H9 (cell line): ENCODE measurements around the gene HK3. TPM values are rescaled to one million over a fixed set of nuclear protein-coding genes. Genes with fewer than 3 reads are reported as not detected.

Experiments used
- DNase-seq: peaks from one replicate; pipeline ENCODE4 v3.0.0-alpha.2; 2017
- H2AFZ ChIP-seq: one replicate; pipeline ENCODE4 v1.6.1; 2013; ENCODE audit warnings: mild to moderate bottlenecking, low read length, control low read depth, moderate library complexity
- H2AK5ac ChIP-seq: 2 replicates; pipeline ENCODE4 v1.6.1; 2013; ENCODE audit warnings: low read length, control low read depth, mixed read lengths; ENCODE audit not compliant: insufficient read length
- H2BK120ac ChIP-seq: one replicate; pipeline ENCODE4 v1.6.1; 2013; ENCODE audit warnings: low read depth, mild to moderate bottlenecking, low read length, control low read depth, inconsistent platforms; ENCODE audit not compliant: poor library complexity, severe bottlenecking
- H2BK12ac ChIP-seq: 2 replicates; pipeline ENCODE4 v1.6.1; 2013; ENCODE audit warnings: low read length, control low read depth, mixed read lengths, low read depth; ENCODE audit not compliant: insufficient read length
- H2BK15ac ChIP-seq: 2 replicates; pipeline ENCODE4 v1.6.1; 2013; ENCODE audit warnings: low read depth, low read length, control low read depth
- H2BK20ac ChIP-seq: one replicate; pipeline ENCODE4 v1.6.1; 2013; ENCODE audit warnings: low read depth, mild to moderate bottlenecking, low read length, control low read depth, inconsistent platforms; ENCODE audit not compliant: poor library complexity, severe bottlenecking
- H2BK5ac ChIP-seq: 2 replicates; pipeline ENCODE4 v1.6.1; 2013; ENCODE audit warnings: low read length, control low read depth, mixed read lengths; ENCODE audit not compliant: insufficient read length
- H3K14ac ChIP-seq: 2 replicates; pipeline ENCODE4 v1.6.1; 2013; ENCODE audit warnings: low read length, control low read depth; ENCODE audit not compliant: insufficient read depth
- H3K18ac ChIP-seq: 2 replicates; pipeline ENCODE4 v1.6.1; 2013; ENCODE audit warnings: low read depth, mild to moderate bottlenecking, mixed read lengths, low read length, control low read depth; ENCODE audit not compliant: insufficient read length
- H3K23ac ChIP-seq: 2 replicates; pipeline ENCODE4 v1.6.1; 2013; ENCODE audit warnings: low read length, control low read depth, mixed read lengths, low read depth; ENCODE audit not compliant: insufficient read length
- H3K23me2 ChIP-seq: 2 replicates; pipeline ENCODE4 v1.6.1; 2013; ENCODE audit warnings: low read depth, mild to moderate bottlenecking, mixed read lengths, low read length, control low read depth; ENCODE audit not compliant: insufficient read length, poor library complexity, severe bottlenecking
- H3K27ac ChIP-seq: 2 replicates; pipeline ENCODE4 v1.5.1; 2013; ENCODE audit warnings: low read length, control low read depth, mixed read lengths, low read depth; ENCODE audit not compliant: insufficient read length
- H3K27me3 ChIP-seq: 2 replicates; pipeline ENCODE4 v1.6.1; 2013; ENCODE audit warnings: low read length, control low read depth, inconsistent platforms; ENCODE audit not compliant: insufficient read depth
- H3K4ac ChIP-seq: 2 replicates; pipeline ENCODE4 v1.6.1; 2013; ENCODE audit warnings: low read depth, mild to moderate bottlenecking, control low read depth, inconsistent platforms, low read length, moderate library complexity
- H3K4me1 ChIP-seq: 2 replicates; pipeline ENCODE4 v1.6.1; 2013; ENCODE audit warnings: low read length, control low read depth, inconsistent platforms; ENCODE audit not compliant: insufficient read depth
- H3K4me2 ChIP-seq: 2 replicates; pipeline ENCODE4 v1.6.1; 2013; ENCODE audit warnings: low read length, control low read depth, mixed read lengths; ENCODE audit not compliant: insufficient read length, insufficient read depth
- H3K56ac ChIP-seq: 2 replicates; pipeline ENCODE4 v1.6.1; 2013; ENCODE audit warnings: low read depth, mild to moderate bottlenecking, mixed read lengths, low read length, control low read depth; ENCODE audit not compliant: insufficient read length
- H3K79me1 ChIP-seq: 2 replicates; pipeline ENCODE4 v1.6.1; 2013; ENCODE audit warnings: low read depth, mild to moderate bottlenecking, moderate library complexity, low read length, control low read depth, inconsistent platforms; ENCODE audit not compliant: insufficient read depth, poor library complexity, severe bottlenecking
- H3K79me2 ChIP-seq: 2 replicates; pipeline ENCODE4 v1.6.1; 2013; ENCODE audit warnings: low read length, control low read depth, inconsistent platforms; ENCODE audit not compliant: insufficient read depth
- H3K9ac ChIP-seq: 2 replicates; pipeline ENCODE4 v1.6.1; 2013; ENCODE audit warnings: low read length, control low read depth, mixed read lengths; ENCODE audit not compliant: insufficient read length; ENCODE audit errors: extremely low read depth
- H3K9me3 ChIP-seq: one replicate; pipeline ENCODE4 v1.6.1; 2013; ENCODE audit warnings: low read depth, low read length, inconsistent platforms; ENCODE audit not compliant: control insufficient read depth
- H3T11ph ChIP-seq: one replicate; pipeline ENCODE4 v1.6.1; 2013; ENCODE audit warnings: mild to moderate bottlenecking, low read length, control low read depth, inconsistent platforms
- H4K20me1 ChIP-seq: one replicate; pipeline ENCODE4 v1.6.1; 2013; ENCODE audit not compliant: control insufficient read depth, insufficient read length, insufficient read depth
- H4K5ac ChIP-seq: 2 replicates; pipeline ENCODE4 v1.6.1; 2013; ENCODE audit warnings: low read depth, mild to moderate bottlenecking, mixed read lengths, low read length, control low read depth; ENCODE audit not compliant: insufficient read length
- H4K8ac ChIP-seq: replicated peaks from 2 replicates; pipeline ENCODE4 v1.6.1; 2013; ENCODE audit warnings: low read length, control low read depth, mixed read lengths, low read depth; ENCODE audit not compliant: insufficient read length
- H4K91ac ChIP-seq: 2 replicates; pipeline ENCODE4 v1.6.1; 2013; ENCODE audit warnings: low read depth, mild to moderate bottlenecking, moderate library complexity, mixed read lengths, low read length, control low read depth; ENCODE audit not compliant: insufficient read length
- H3K27ac Mint-ChIP-seq, 3 experiments: 2 replicates in 2 of 3; 3 replicates in 1 of 3; pipeline ENCODE4 v1.8.0; 2020 to 2021; ENCODE audit warnings: mixed read lengths in 3 of 3, mild to moderate bottlenecking in 1 of 3, moderate library complexity in 1 of 3
- H3K27me3 Mint-ChIP-seq: 2 replicates; pipeline ENCODE4 v1.8.0; 2021; ENCODE audit warnings: low read depth, mild to moderate bottlenecking, moderate library complexity, mixed read lengths
- H3K36me3 Mint-ChIP-seq, 3 experiments: 2 replicates in 2 of 3; 3 replicates in 1 of 3; pipeline ENCODE4 v1.8.0; 2020 to 2021; ENCODE audit warnings: low read depth in 3 of 3, mixed read lengths in 3 of 3; ENCODE audit not compliant: insufficient read depth in 1 of 3
- H3K4me1 Mint-ChIP-seq, 2 experiments: 2 replicates each; pipeline ENCODE4 v1.8.0; 2020; ENCODE audit warnings: mixed read lengths in 2 of 2
- H3K4me3 Mint-ChIP-seq, 2 experiments: 2 replicates in 1 of 2; 3 replicates in 1 of 2; pipeline ENCODE4 v1.8.0; 2020 to 2021; ENCODE audit warnings: mild to moderate bottlenecking in 2 of 2, mixed read lengths in 2 of 2, moderate library complexity in 1 of 2
- H3K9me3 Mint-ChIP-seq, 2 experiments: 2 replicates in 1 of 2; 3 replicates in 1 of 2; pipeline ENCODE4 v1.8.0; 2020; ENCODE audit warnings: mild to moderate bottlenecking in 2 of 2, mixed read lengths in 2 of 2, moderate library complexity in 1 of 2
- WGBS: extraction: QIAGEN DNeasy Blood & Tissue Kit; methylation state at CpG from one replicate; pipeline ENCODE4 v1.1.7; 2013; ENCODE audit warnings: missing lambda C conversion rate, low lambda C conversion rate, mixed read lengths; ENCODE audit not compliant: insufficient read length; ENCODE audit errors: extremely low coverage; 5-methylcytosine and 5-hydroxymethylcytosine counted together
- total RNA-seq: library from RNA; stranded (reverse); gene quantifications from 2 replicates; pipeline ENCODE4 v1.2.1, GENCODE V29; 2021
- TF ChIP-seq, protein P1 (sequence below): fragments of 200-600 bp; sonication (generic); conservative IDR thresholded peaks from 3 replicates; pipeline ENCODE4 v1.8.0; 2021; ENCODE audit warnings: antibody characterized with exemption, mild to moderate bottlenecking

HK3 gene
- total RNA-seq, 1 experiment from 2014 or later = not detected

DNA sequence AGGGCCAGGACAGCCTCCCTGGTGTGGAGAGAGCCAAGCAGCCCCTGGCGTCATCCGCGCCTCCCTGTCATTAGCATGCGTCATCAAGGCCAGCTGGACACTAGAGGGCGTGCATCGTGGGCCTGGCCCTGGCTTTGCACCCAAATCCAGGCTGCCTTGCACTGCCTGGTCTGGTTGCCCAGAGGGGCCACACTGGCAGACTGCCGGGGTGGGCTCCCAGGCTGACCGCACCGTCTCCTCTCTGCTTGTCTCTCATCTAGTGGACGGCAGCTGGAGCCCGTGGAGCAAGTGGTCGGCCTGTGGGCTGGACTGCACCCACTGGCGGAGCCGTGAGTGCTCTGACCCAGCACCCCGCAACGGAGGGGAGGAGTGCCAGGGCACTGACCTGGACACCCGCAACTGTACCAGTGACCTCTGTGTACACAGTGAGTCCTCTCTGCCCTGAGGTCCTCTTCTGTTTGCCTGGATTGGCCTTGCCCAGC, 29.0 kb downstream of the HK3 start:
- H3K79me2 ChIP-seq = no peaks in the 10 kb centered on the region
- no peak overlapping the region for H3K56ac ChIP-seq
- Mint-ChIP-seq H3K36me3 (no peaks in the 10 kb centered on the region; a peak in 1 of 7 replicates), H3K4me1 (peaks cover 19 to 25% of the 10 kb centered on the region in 2 experiments), H3K27me3 (peaks cover 6% of the 10 kb centered on the region), H3K27ac (peak overlapping the region in 2 of 3 experiments; percentile 70 to 81; a peak in 3 of 7 replicates), H3K4me3 (no peak overlapping the region), H3K9me3 (no peaks in the 10 kb centered on the region)
- H2BK5ac ChIP-seq = no peak overlapping the region
- H3K4ac ChIP-seq = no peak overlapping the region
- H4K91ac ChIP-seq = no peak overlapping the region
- no peak overlapping the region for H3T11ph ChIP-seq
- H2BK12ac ChIP-seq = no peak overlapping the region
- H4K20me1 ChIP-seq = peaks cover 4% of the 10 kb centered on the region
- no peaks in the 10 kb centered on the region for H3K23me2 ChIP-seq
- H3K9ac ChIP-seq = no peak overlapping the region
- no peaks in the 10 kb centered on the region for H3K4me1 ChIP-seq
- no peak overlapping the region for H2BK20ac ChIP-seq
- H3K23ac ChIP-seq = no peak overlapping the region
- no peak overlapping the region for H3K14ac ChIP-seq
- no peak overlapping the region for H3K18ac ChIP-seq
- H4K5ac ChIP-seq = no peak overlapping the region
- no peaks in the 10 kb centered on the region for H3K9me3 ChIP-seq
- no peak overlapping the region for H3K4me2 ChIP-seq
- H3K79me1 ChIP-seq = no peaks in the 10 kb centered on the region
- DNase-seq = peak; percentile 80
- H2BK120ac ChIP-seq = no peak overlapping the region
- no peak overlapping the region for H3K27ac ChIP-seq
- WGBS = no CpG with 5 or more reads among the region's 17 CpGs
- no peak overlapping the region for H2AK5ac ChIP-seq
- no peaks in the 10 kb centered on the region for H3K27me3 ChIP-seq
- H2BK15ac ChIP-seq = no peak overlapping the region
- TF ChIP-seq, protein P1, sequence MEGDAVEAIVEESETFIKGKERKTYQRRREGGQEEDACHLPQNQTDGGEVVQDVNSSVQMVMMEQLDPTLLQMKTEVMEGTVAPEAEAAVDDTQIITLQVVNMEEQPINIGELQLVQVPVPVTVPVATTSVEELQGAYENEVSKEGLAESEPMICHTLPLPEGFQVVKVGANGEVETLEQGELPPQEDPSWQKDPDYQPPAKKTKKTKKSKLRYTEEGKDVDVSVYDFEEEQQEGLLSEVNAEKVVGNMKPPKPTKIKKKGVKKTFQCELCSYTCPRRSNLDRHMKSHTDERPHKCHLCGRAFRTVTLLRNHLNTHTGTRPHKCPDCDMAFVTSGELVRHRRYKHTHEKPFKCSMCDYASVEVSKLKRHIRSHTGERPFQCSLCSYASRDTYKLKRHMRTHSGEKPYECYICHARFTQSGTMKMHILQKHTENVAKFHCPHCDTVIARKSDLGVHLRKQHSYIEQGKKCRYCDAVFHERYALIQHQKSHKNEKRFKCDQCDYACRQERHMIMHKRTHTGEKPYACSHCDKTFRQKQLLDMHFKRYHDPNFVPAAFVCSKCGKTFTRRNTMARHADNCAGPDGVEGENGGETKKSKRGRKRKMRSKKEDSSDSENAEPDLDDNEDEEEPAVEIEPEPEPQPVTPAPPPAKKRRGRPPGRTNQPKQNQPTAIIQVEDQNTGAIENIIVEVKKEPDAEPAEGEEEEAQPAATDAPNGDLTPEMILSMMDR = peak; percentile 80
- H4K8ac ChIP-seq = no peak overlapping the region
- no peak overlapping the region for H2AFZ ChIP-seq
